ENCODE measurements around the gene FHIP1B.

The FHIP1B gene

GRCh38 chr11:6201481-6201880 lies 33.0 kb downstream of the FHIP1B start:
- no peak for DNase-seq (ENCODE audit: low read depth, low spot score)

GRCh38 chr11:6200975-6201374 lies 33.5 kb downstream of the FHIP1B start:
- no peak for DNase-seq (ENCODE audit: low read depth, low spot score)

GRCh38 chr11:6199174-6199810 lies 35.1 kb downstream of the FHIP1B start, which contains the start of gene OR52W1:
TSS of gene OR52W1 (plus strand) at chr11:6199224. CDS start at chr11:6199224, 0 bp downstream.
- DNase-seq (ENCODE audit: low read depth, low spot score), result no peak

GRCh38 chr11:6197466-6198200 lies 36.8 kb downstream of the FHIP1B start:
- no peak for DNase-seq (ENCODE audit: low read depth, low spot score)

GRCh38 chr11:6196396-6196795 lies 38.0 kb downstream of the FHIP1B start:
- DNase-seq (ENCODE audit: low read depth, low spot score), result no peak

GRCh38 chr11:6194065-6194581 lies 40.3 kb downstream of the FHIP1B start:
- no peak for DNase-seq (ENCODE audit: low read depth, low spot score)

GRCh38 chr11:6191742-6192141 lies 42.7 kb downstream of the FHIP1B start:
- DNase-seq (ENCODE audit: low read depth, low spot score), result no peak

GRCh38 chr11:6175440-6175839 lies 59.0 kb downstream of the FHIP1B start:
- DNase-seq (ENCODE audit: low read depth, low spot score), result no peak

- no peak for DNase-seq (ENCODE audit: low read depth, low spot score)
Observed at GRCh38 chr11:6170226-6170625, 64.2 kb downstream of the FHIP1B start, which contains the start of gene OR52B2. TSS of gene OR52B2 (minus strand) at chr11:6170326. CDS start at chr11:6170326, 0 bp downstream.

All from ELF-1 (cell line).